ENCODE measurements around the gene AOPEP.

Gene AOPEP

GRCh38 chr9:95036676-95037075 is 310.2 kb downstream of the AOPEP start:
- Histone ChIP-seq H3K9me2 (replicated peaks; ENCODE audit: insufficient read depth, low read length) (no peaks in the 10 kb centered on the region), H3K36me3 (replicated peaks; ENCODE audit: insufficient read depth, low read length) (no peaks in the 10 kb centered on the region), H3K4me2 (ENCODE audit: low read depth, low read length) (no peak overlapping the region), H4K20me1 (ENCODE audit: insufficient read depth, low read length) (no peaks in the 10 kb centered on the region), H3F3A (ENCODE audit: insufficient read depth, low read length) (peaks cover 10% of the 10 kb centered on the region), H3K9me3 (replicated peaks; ENCODE audit: insufficient read depth, low read length) (no peaks in the 10 kb centered on the region), H3K79me2 (ENCODE audit: low read length) (peaks cover 7% of the 10 kb centered on the region; the same call in 1 of the 2 replicates), H3K27ac (ENCODE audit: low read length) (no peak overlapping the region), H2AFZ (ENCODE audit: low read length) (no peak overlapping the region), H3K4me1 (ENCODE audit: low read length) (peaks cover 31% of the 10 kb centered on the region), H3K4me3 (ENCODE audit: low read length) (no peak overlapping the region), H3K27me3 (replicated peaks; ENCODE audit: insufficient read depth, low read length) (no peaks in the 10 kb centered on the region), H3K9ac (ENCODE audit: low read length) (no peak overlapping the region)
- no peak for DNase-seq
- TF ChIP-seq CTCF (IDR thresholded peaks at IDR 0.05; ENCODE audit: low read length) = no peak

GRCh38 chr9:95037789-95038521 is 311.5 kb downstream of the AOPEP start:
- no peaks in the 10 kb centered on the region for H3K9me3 ChIP-seq (replicated peaks; ENCODE audit: insufficient read depth, low read length)
- H3K79me2 ChIP-seq (ENCODE audit: low read length) = peaks cover 5% of the 10 kb centered on the region; the same call in 1 of the 2 replicates
- H3K27me3 ChIP-seq (replicated peaks; ENCODE audit: insufficient read depth, low read length) = no peaks in the 10 kb centered on the region
- no peaks in the 10 kb centered on the region for H4K20me1 ChIP-seq (ENCODE audit: insufficient read depth, low read length)
- H3K4me3 ChIP-seq (ENCODE audit: low read length) = no peak overlapping the region
- peak overlapping the region; percentile 26; the same call in 1 of the 2 replicates for H3K9ac ChIP-seq (ENCODE audit: low read length)
- H3K4me1 ChIP-seq (ENCODE audit: low read length) = peaks cover 18% of the 10 kb centered on the region
- TF ChIP-seq EZH2 (optimal IDR thresholded peaks at IDR 0.05; ENCODE audit: low read depth, low read length) = no peak
- TF ChIP-seq CTCF (IDR thresholded peaks at IDR 0.05; ENCODE audit: low read length) = no peak
- TF ChIP-seq EZH2phosphoT487 (IDR thresholded peaks at IDR 0.05; ENCODE audit: low read length) = no peak
- no peaks in the 10 kb centered on the region for H3K36me3 ChIP-seq (replicated peaks; ENCODE audit: insufficient read depth, low read length)
- H3K27ac ChIP-seq (ENCODE audit: low read length) = peak overlapping the region; percentile 73; the same call in 1 of the 2 replicates
- DNase-seq = no peak
- no peak overlapping the region for H2AFZ ChIP-seq (ENCODE audit: low read length)
- H3F3A ChIP-seq (ENCODE audit: insufficient read depth, low read length) = no peaks in the 10 kb centered on the region; the same call in none of the 2 replicates
- no peaks in the 10 kb centered on the region for H3K9me2 ChIP-seq (replicated peaks; ENCODE audit: insufficient read depth, low read length)
- peak overlapping the region; percentile 14; the same call in 1 of the 2 replicates for H3K4me2 ChIP-seq (ENCODE audit: low read depth, low read length)

GRCh38 chr9:95038666-95039065 is 312.2 kb downstream of the AOPEP start:
- no peaks in the 10 kb centered on the region for H3K9me3 ChIP-seq (replicated peaks; ENCODE audit: insufficient read depth, low read length)
- peaks cover 14% of the 10 kb centered on the region for H3K4me1 ChIP-seq (ENCODE audit: low read length)
- H3K79me2 ChIP-seq (ENCODE audit: low read length) = no peaks in the 10 kb centered on the region
- no peaks in the 10 kb centered on the region for H4K20me1 ChIP-seq (ENCODE audit: insufficient read depth, low read length)
- H3K4me2 ChIP-seq (ENCODE audit: low read depth, low read length) = peak overlapping the region; percentile 8; the same call in 1 of the 2 replicates
- no peak overlapping the region for H2AFZ ChIP-seq (ENCODE audit: low read length)
- no peaks in the 10 kb centered on the region; the same call in none of the 2 replicates for H3F3A ChIP-seq (ENCODE audit: insufficient read depth, low read length)
- no peaks in the 10 kb centered on the region for H3K36me3 ChIP-seq (replicated peaks; ENCODE audit: insufficient read depth, low read length)
- TF ChIP-seq EZH2 (optimal IDR thresholded peaks at IDR 0.05; ENCODE audit: low read depth, low read length) = no peak
- TF ChIP-seq EZH2phosphoT487 (IDR thresholded peaks at IDR 0.05; ENCODE audit: low read length) = no peak
- TF ChIP-seq CTCF (IDR thresholded peaks at IDR 0.05; ENCODE audit: low read length) = no peak
- H3K27ac ChIP-seq (ENCODE audit: low read length) = peak overlapping the region; percentile 73; the same call in 1 of the 2 replicates
- no peak overlapping the region for H3K9ac ChIP-seq (ENCODE audit: low read length)
- H3K27me3 ChIP-seq (replicated peaks; ENCODE audit: insufficient read depth, low read length) = no peaks in the 10 kb centered on the region
- H3K9me2 ChIP-seq (replicated peaks; ENCODE audit: insufficient read depth, low read length) = no peaks in the 10 kb centered on the region
- no peak for DNase-seq
- H3K4me3 ChIP-seq (ENCODE audit: low read length) = no peak overlapping the region

Measured in MM.1S (cell line).